B cell (primary cell): Measurements from ENCODE around the gene MAD1L1. TPM values are rescaled to one million over a fixed set of nuclear protein-coding genes. Genes with fewer than 3 reads are reported as not detected.

Experiments
- ATAC-seq: fragments of 200-7000 bp; cut with Tn5 transposase; one replicate; pipeline ENCODE4 v1.10.0; 2021; ENCODE audit warnings: low read depth, mild to moderate bottlenecking, moderate number of reproducible peaks, moderate library complexity
- CTCF ChIA-PET: fragments of 350-600 bp; sonication (Branson Sonifier 250); formaldehyde crosslinking; loops from one replicate; lab custom pipeline; 2021; ENCODE audit warnings: antibody characterized with exemption, inconsistent platforms; lab: Charles Lee
- POLR2A ChIA-PET: fragments of 350-600 bp; sonication (Branson Sonifier 250); formaldehyde crosslinking; loops from one replicate; lab custom pipeline; 2021; ENCODE audit warnings: antibody characterized with exemption; lab: Charles Lee
- DNase-seq: peaks from one replicate; pipeline ENCODE4 v3.0.0; 2013
- H2AFZ ChIP-seq: 2 replicates; pipeline ENCODE4 v1.6.1; 2012; ENCODE audit warnings: mild to moderate bottlenecking, low read depth, low read length; ENCODE audit not compliant: insufficient read depth, poor library complexity, severe bottlenecking
- H3K27ac ChIP-seq, 2 donors: 1 replicate in 1 of 2; 2 replicates in 1 of 2; pipeline ENCODE4 v1.5.1; 2012 to 2013; ENCODE audit warnings: low read length in 2 of 2, mild to moderate bottlenecking in 2 of 2, moderate library complexity in 1 of 2
- H3K27me3 ChIP-seq, 4 experiments: fragments of 200-600 bp in 1 of 4; sonication (generic) in 1 of 4; replicated peaks in 1 of 4; 1 replicate in 2 of 4; 2 replicates in 2 of 4; pipeline versions ENCODE4 v1.6.1 to v1.7.0; 2013 to 2016; ENCODE audit warnings: low read length in 3 of 4, mild to moderate bottlenecking in 2 of 4, mixed read lengths in 1 of 4, moderate library complexity in 1 of 4; ENCODE audit not compliant: insufficient read depth in 4 of 4, control insufficient read depth in 3 of 4; ENCODE audit errors: control extremely low read depth in 1 of 4
- H3K36me3 ChIP-seq, 2 experiments: replicated peaks in 1 of 2; 1 replicate in 1 of 2; 2 replicates in 1 of 2; pipeline versions ENCODE4 v1.6.1 to v1.7.1; 2013; ENCODE audit warnings: low read length in 1 of 2; ENCODE audit not compliant: insufficient read depth in 2 of 2, control insufficient read depth in 1 of 2; ENCODE audit errors: control extremely low read depth in 1 of 2, extremely low read depth in 1 of 2
- H3K4me1 ChIP-seq, 2 donors: fragments of 200-600 bp in 1 of 2; sonication (generic) in 1 of 2; 1 replicate in 1 of 2; 2 replicates in 1 of 2; pipeline versions ENCODE4 v1.5.1 to v1.6.1; 2013 to 2017; ENCODE audit warnings: low read length in 2 of 2; ENCODE audit not compliant: control insufficient read depth in 2 of 2, insufficient read depth in 2 of 2
- H3K4me2 ChIP-seq: replicated peaks from 2 replicates; pipeline ENCODE3; 2012; ENCODE audit warnings: mild to moderate bottlenecking, low read depth, low read length; ENCODE audit not compliant: poor library complexity, severe bottlenecking
- H3K4me3 ChIP-seq, 5 experiments: fragments of 200-600 bp in 1 of 5; sonication (generic) in 1 of 5; 1 replicate in 3 of 5; 2 replicates in 2 of 5; pipeline versions ENCODE4 v1.5.1 to v1.7.0; 2011 to 2016; ENCODE audit warnings: low read length in 4 of 5, mild to moderate bottlenecking in 4 of 5, low read depth in 2 of 5, control low read depth in 1 of 5, moderate library complexity in 1 of 5; ENCODE audit not compliant: insufficient read depth in 1 of 5; ENCODE audit errors: control extremely low read depth in 1 of 5, extremely low read depth in 1 of 5
- H3K79me2 ChIP-seq: fragments of 200-600 bp; sonication (generic); one replicate; pipeline ENCODE4 v1.6.0; 2016; ENCODE audit warnings: low read length; ENCODE audit not compliant: control insufficient read depth, insufficient read depth
- H3K9ac ChIP-seq: fragments of 200-600 bp; sonication (generic); 2 replicates; pipeline ENCODE4 v1.6.1; 2017; ENCODE audit warnings: mild to moderate bottlenecking, low read length, moderate library complexity
- H3K9me3 ChIP-seq, 3 donors: one replicate each; pipeline versions ENCODE4 v1.6.1 to v1.7.1; 2013; ENCODE audit warnings: low read length in 2 of 3; ENCODE audit not compliant: control insufficient read depth in 2 of 3, insufficient read depth in 1 of 3; ENCODE audit errors: control extremely low read depth in 1 of 3
- H4K20me1 ChIP-seq: 2 replicates; pipeline ENCODE4 v1.6.0; 2012; ENCODE audit warnings: mild to moderate bottlenecking, low read length; ENCODE audit not compliant: insufficient read depth, control insufficient read depth, poor library complexity, severe bottlenecking
- H3K27ac Mint-ChIP-seq: one replicate; pipeline ENCODE4 v1.8.0; 2021; ENCODE audit warnings: mixed read lengths
- H3K27me3 Mint-ChIP-seq: one replicate; pipeline ENCODE4 v1.8.0; 2021; ENCODE audit warnings: mixed read lengths
- H3K4me1 Mint-ChIP-seq: one replicate; pipeline ENCODE4 v1.8.0; 2021; ENCODE audit warnings: mixed read lengths
- H3K4me3 Mint-ChIP-seq: one replicate; pipeline ENCODE4 v1.8.0; 2021; ENCODE audit warnings: mixed read lengths
- H3K9me3 Mint-ChIP-seq: one replicate; pipeline ENCODE4 v1.8.0; 2022; ENCODE audit warnings: mixed read lengths; ENCODE audit not compliant: insufficient read depth
- CTCF ChIP-seq: fragments of 200-600 bp; IDR thresholded peaks from one replicate; pipeline ENCODE4 v1.8.0; 2022; ENCODE audit warnings: antibody characterized with exemption, mild to moderate bottlenecking
- EZH2 ChIP-seq: IDR thresholded peaks from 2 replicates; pipeline ENCODE4 v1.6.1; 2012; ENCODE audit warnings: borderline replicate concordance, low read depth, mild to moderate bottlenecking, moderate library complexity, low read length; ENCODE audit not compliant: insufficient read depth, poor library complexity, severe bottlenecking
- WGBS: methylation state at CpG from one replicate; pipeline ENCODE4 v1.1.5; 2013; ENCODE audit warnings: missing lambda C conversion rate; ENCODE audit not compliant: insufficient coverage; 5-methylcytosine and 5-hydroxymethylcytosine counted together
- intact Hi-C: fragments of 100-400 bp; cut with micrococcal nuclease; formaldehyde crosslinking; loops from one replicate; pipeline ENCODE4 v1.10.0; 2022
- polyA plus RNA-seq: library from polyadenylated mRNA; depleted of rRNA; stranded (reverse); fragments of >200 nt; gene quantifications from 2 replicates; pipeline ENCODE4 v1.2.3, GENCODE V29; 2012
- total RNA-seq, 2 donors: library from RNA; stranded (reverse); fragments of 120-200 nt in 1 of 2; gene quantifications; 1 replicate in 1 of 2; 2 replicates in 1 of 2; pipeline versions ENCODE4 v1.2.3 to v1.2.4, GENCODE V29; 2013 to 2022

Gene MAD1L1
- total and polyA plus RNA-seq, 2 donors (not counting 1 experiment from before 2014, with no cell fraction given): 86.7 to 110 TPM

GRCh38 chr7:1852517-1853430, 380.0 kb downstream of the MAD1L1 start:
- H3K27me3 ChIP-seq: no peaks in the 10 kb centered on the region
- no peak overlapping the region for H3K4me2 ChIP-seq
- ATAC-seq: no peak
- no peak overlapping the region for H3K27ac ChIP-seq
- H3K4me1 ChIP-seq: no peaks in the 10 kb centered on the region
- H3K36me3 ChIP-seq: peaks cover 0 to 4% of the 10 kb centered on the region in 2 experiments
- Mint-ChIP-seq H3K4me1 (no peaks in the 10 kb centered on the region), H3K27ac (no peak overlapping the region), H3K4me3 (no peak overlapping the region), H3K27me3 (no peaks in the 10 kb centered on the region), H3K9me3 (no peaks in the 10 kb centered on the region)
- POLR2A ChIA-PET: no interaction called here
- CTCF ChIA-PET: no interaction called here
- TF ChIP-seq CTCF (no peak), EZH2 (no peak)
- intact Hi-C loops: no loop called here
- peaks cover 0 to 8% (median 0%) of the 10 kb centered on the region in 3 donors for H3K9me3 ChIP-seq
- H4K20me1 ChIP-seq: peaks cover 69% of the 10 kb centered on the region
- peaks cover 18% of the 10 kb centered on the region for H3K79me2 ChIP-seq
- no peak overlapping the region for H3K4me3 ChIP-seq
- no peak overlapping the region for H3K9ac ChIP-seq
- 95% methylated on average over 37 of the region's 40 CpGs for WGBS
- H2AFZ ChIP-seq: no peak overlapping the region
- DNase-seq: no peak
